Adrenal gland (tissue), 12 donors: ENCODE data around the gene SLC44A2. TPM values are rescaled to one million over a fixed set of nuclear protein-coding genes. Genes with fewer than 3 reads are reported as not detected.

Source experiments
- DNase-seq, 7 donors: peaks; one replicate each; pipeline ENCODE4 v3.0.0-alpha.2; 2019 to 2020
- H3K27ac ChIP-seq, 5 donors: fragments of 200-600 bp; sonication (generic) in 4 of 5; 1 replicate in 3 of 5; 2 replicates in 2 of 5; pipeline versions ENCODE4 v1.5.1 to v1.8.0; 2016 to 2020; ENCODE audit warnings: mild to moderate bottlenecking in 1 of 5
- H3K27me3 ChIP-seq: fragments of 200-600 bp; 2 replicates; pipeline ENCODE4 v1.8.0; 2021
- H3K36me3 ChIP-seq, 2 donors: fragments of 200-600 bp; replicated peaks in 1 of 2; 1 replicate in 1 of 2; 2 replicates in 1 of 2; pipeline versions ENCODE4 v1.5.1 to v1.8.0; 2018 to 2022
- H3K4me1 ChIP-seq, 2 donors: fragments of 200-600 bp; replicated peaks in 1 of 2; 1 replicate in 1 of 2; 2 replicates in 1 of 2; pipeline versions ENCODE4 v1.5.1 to v1.8.0; 2018 to 2021
- H3K4me3 ChIP-seq, 4 donors: fragments of 200-600 bp; sonication (generic) in 3 of 4; one replicate each; pipeline ENCODE4 v1.5.1; 2016 to 2018
- H3K9me3 ChIP-seq, 3 donors: fragments of 200-600 bp; sonication (generic) in 1 of 3; replicated peaks in 1 of 3; 1 replicate in 2 of 3; 2 replicates in 1 of 3; pipeline versions ENCODE4 v1.5.1 to v1.8.0; 2016 to 2021
- CTCF ChIP-seq, 6 experiments: fragments of 450-650 bp in 4 of 6; fragments of 200-600 bp in 2 of 6; sonication (generic) in 1 of 6; IDR thresholded peaks; 1 replicate in 5 of 6; 2 replicates in 1 of 6; pipeline versions ENCODE4 v1.5.1 to v1.8.0; 2016 to 2021; ENCODE audit warnings: antibody characterized with exemption in 6 of 6, mild to moderate bottlenecking in 2 of 6, moderate library complexity in 1 of 6
- POLR2A ChIP-seq, 2 donors: fragments of 450-650 bp; IDR thresholded peaks; one replicate each; pipeline ENCODE4 v1.6.1; 2017; ENCODE audit warnings: antibody characterized with exemption in 2 of 2, mild to moderate bottlenecking in 2 of 2, moderate library complexity in 1 of 2
- WGBS, 4 donors: extraction: QIAGEN DNeasy Blood & Tissue Kit in 2 of 4; methylation state at CpG; one replicate each; pipeline versions ENCODE4 v1.1.5 to v1.1.7; 2013 to 2017; 5-methylcytosine and 5-hydroxymethylcytosine counted together
- intact Hi-C, 2 donors: fragments of 100-400 bp; cut with DNase I; formaldehyde crosslinking; loops; one replicate each; pipeline versions ENCODE4 v1.14.1 to v1.15.0; 2022 to 2023
- polyA plus RNA-seq, 3 donors: library from polyadenylated mRNA; stranded (reverse); fragments of 200-250 nt in 2 of 3; fragments of 350-450 nt in 1 of 3; fragmentation: Illumina TruSeq in 1 of 3; extraction: RNeasy Lipid Tissue Mini Kit (QIAGEN cat#74804) in 1 of 3; gene quantifications; one replicate each; pipeline ENCODE4 v1.2.3, GENCODE V29; 2013 to 2014
- total RNA-seq, 9 donors: library from RNA; depleted of rRNA in 4 of 9; stranded (reverse); fragments of >200 nt in 4 of 9; fragments of 120-200 nt in 1 of 9; fragmentation: NEBNext Ultra II Directional in 1 of 9; extraction: Animal tissue kit (Norgen Biotek cat#: 25700) in 1 of 9; gene quantifications; one replicate each; pipeline versions ENCODE4 v1.1.0 to v1.2.4, GENCODE V29; 2013 to 2023
- donor health status: healthy with polysubstance abuse.
- donor health status: Bipolar disorder and iron deficiency.
- donor health status: DM: yes; HTN: yes; CAD: no.
- donor health status: DM: no; HTN: no; CAD: no.
- donor health status: DM: no; HTN: no; CAD: no.
- donor health status: DM: yes; HTN: yes; CAD: no.

SLC44A2 gene
- total and polyA plus RNA-seq, 12 donors = 20.4 to 188 (median 87.4) TPM

- H3K27me3 ChIP-seq = no peaks in the 10 kb centered on the region
- no peak for DNase-seq
- WGBS, 4 donors = 86 to 90% (median 88%) methylated on average over 2 to 10 of the region's 10 CpGs
- H3K4me1 ChIP-seq = no peaks in the 10 kb centered on the region
- TF ChIP-seq POLR2A (IDR thresholded peaks at IDR 0.05) = no peak
- H3K36me3 ChIP-seq = peaks cover 0 to 94% of the 10 kb centered on the region in 2 donors
- H3K4me3 ChIP-seq = no peak overlapping the region
- peak overlapping the region in 1 of 5 donors; percentile 66 for H3K27ac ChIP-seq
- intact Hi-C loops = no loop called here
- no peaks in the 10 kb centered on the region for H3K9me3 ChIP-seq
Measured at GRCh38 chr19:10686193-10686592, 60.8 kb downstream of the SLC44A2 start.

GRCh38 chr19:10686661-10687517 lies 61.5 kb downstream of the SLC44A2 start:
- Histone ChIP-seq H3K4me3 (no peak overlapping the region), H3K27me3 (no peaks in the 10 kb centered on the region), H3K27ac (peak overlapping the region in 2 of 5 donors; percentile 22 to 66), H3K4me1 (no peaks in the 10 kb centered on the region), H3K36me3 (peaks cover 0 to 93% of the 10 kb centered on the region in 2 donors), H3K9me3 (no peaks in the 10 kb centered on the region)
- intact Hi-C loops = no loop called here
- DNase-seq = peak in 4 of 7 donors; percentile 47 to 80 (median 53)
- WGBS, 4 donors = 69 to 90% (median 78%) methylated on average over 8 to 31 of the region's 31 CpGs
- TF ChIP-seq CTCF (IDR thresholded peaks at IDR 0.05) (no peak), POLR2A (IDR thresholded peaks at IDR 0.05) (no peak)

- 79 to 90% (median 82%) methylated on average over 20 to 25 of the region's 25 CpGs; no CpG with 5 or more reads in 1 of the 4 donors for WGBS, 4 donors
- no peaks in the 10 kb centered on the region for H3K9me3 ChIP-seq
- no peak for DNase-seq
- TF ChIP-seq CTCF (IDR thresholded peaks at IDR 0.05) = no peak
- no peak for TF ChIP-seq POLR2A (IDR thresholded peaks at IDR 0.05)
- H3K27ac ChIP-seq = peak overlapping the region in 1 of 5 donors; percentile 66
- intact Hi-C loops = no loop called here
- no peaks in the 10 kb centered on the region for H3K4me1 ChIP-seq
- no peak overlapping the region for H3K4me3 ChIP-seq
- peaks cover 0 to 92% of the 10 kb centered on the region in 2 donors for H3K36me3 ChIP-seq
- H3K27me3 ChIP-seq = no peaks in the 10 kb centered on the region
Measured at GRCh38 chr19:10687518-10688288, 62.4 kb downstream of the SLC44A2 start.

- no peak for DNase-seq
- H3K36me3 ChIP-seq = peaks cover 0 to 82% of the 10 kb centered on the region in 2 donors
- intact Hi-C loops = no loop called here
- no peaks in the 10 kb centered on the region for H3K4me1 ChIP-seq
- no peak overlapping the region for H3K27ac ChIP-seq
- TF ChIP-seq POLR2A (IDR thresholded peaks at IDR 0.05) = no peak
- TF ChIP-seq CTCF (IDR thresholded peaks at IDR 0.05) = no peak
- WGBS, 4 donors = 88 to 93% (median 89%) methylated on average over 13 to 27 of the region's 27 CpGs
- H3K9me3 ChIP-seq = no peaks in the 10 kb centered on the region
- H3K27me3 ChIP-seq = no peaks in the 10 kb centered on the region
- H3K4me3 ChIP-seq = no peak overlapping the region
Measured at GRCh38 chr19:10688545-10689280, 63.4 kb downstream of the SLC44A2 start.
